Esophagus muscularis mucosa (tissue), 4 donors: Measurements from ENCODE around the gene MYH7. TPM values are rescaled to one million over a fixed set of nuclear protein-coding genes. Genes with fewer than 3 reads are reported as not detected.

Experiments used
- DNase-seq: peaks from one replicate; pipeline ENCODE4 v3.0.0-alpha.2; 2017; ENCODE audit errors: extremely low spot score
- H3K27ac ChIP-seq, 4 donors: fragments of 200-600 bp; sonication (generic); replicated peaks in 1 of 4; 1 replicate in 3 of 4; 2 replicates in 1 of 4; pipeline ENCODE4 v1.5.1; 2016 to 2019; ENCODE audit warnings: mild to moderate bottlenecking in 1 of 4
- H3K27me3 ChIP-seq, 4 donors: fragments of 200-600 bp; sonication (generic); one replicate each; pipeline versions ENCODE4 v1.5.1 to v1.6.0; 2016 to 2019
- H3K36me3 ChIP-seq, 4 donors: fragments of 200-600 bp; sonication (generic); one replicate each; pipeline ENCODE4 v1.5.1; 2016 to 2019
- H3K4me1 ChIP-seq, 4 donors: fragments of 200-600 bp; sonication (generic); one replicate each; pipeline ENCODE4 v1.5.1; 2016 to 2019
- H3K4me3 ChIP-seq, 4 donors: fragments of 200-600 bp; sonication (generic); 1 replicate in 2 of 4; 2 replicates in 2 of 4; pipeline ENCODE4 v1.5.1; 2016 to 2019; ENCODE audit warnings: mild to moderate bottlenecking in 4 of 4, moderate library complexity in 1 of 4
- H3K9me3 ChIP-seq, 4 donors: fragments of 200-600 bp; sonication (generic); 1 replicate in 3 of 4; 2 replicates in 1 of 4; pipeline ENCODE4 v1.5.1; 2016 to 2019
- CTCF ChIP-seq, 3 experiments: fragments of 200-600 bp in 2 of 3; fragments of 450-650 bp in 1 of 3; sonication (generic) in 2 of 3; IDR thresholded peaks; one replicate each; pipeline ENCODE4 v1.5.1; 2017 to 2019; ENCODE audit warnings: antibody characterized with exemption in 3 of 3, mild to moderate bottlenecking in 2 of 3, moderate library complexity in 1 of 3
- EP300 ChIP-seq: sonication (generic); formaldehyde crosslinking; IDR thresholded peaks from one replicate; pipeline ENCODE4 v1.6.1; 2017; ENCODE audit warnings: antibody characterized with exemption
- POLR2A ChIP-seq: fragments of 450-650 bp; IDR thresholded peaks from one replicate; pipeline ENCODE4 v1.6.1; 2017; ENCODE audit warnings: antibody characterized with exemption, moderate library complexity, mild to moderate bottlenecking, low read depth
- POLR2AphosphoS5 ChIP-seq, 2 donors: sonication (generic); formaldehyde crosslinking; IDR thresholded peaks; one replicate each; pipeline ENCODE4 v1.6.1; 2017; ENCODE audit warnings: antibody characterized with exemption in 2 of 2
- WGBS: methylation state at CpG from one replicate; pipeline ENCODE4 v1.1.5; 2018; 5-methylcytosine and 5-hydroxymethylcytosine counted together
- intact Hi-C: fragments of 100-400 bp; cut with DNase I; formaldehyde crosslinking; loops from one replicate; pipeline ENCODE4 v1.15.1; 2023
- total RNA-seq, 4 donors: library from RNA; depleted of rRNA; stranded (reverse); fragments of >200 nt; gene quantifications; one replicate each; pipeline versions ENCODE4 v1.1.0 to v1.2.1, GENCODE V29; 2016

Gene MYH7
- total RNA-seq, 4 donors from 2014 or later: 0.11 to 0.26 TPM; not detected in 2

DNA sequence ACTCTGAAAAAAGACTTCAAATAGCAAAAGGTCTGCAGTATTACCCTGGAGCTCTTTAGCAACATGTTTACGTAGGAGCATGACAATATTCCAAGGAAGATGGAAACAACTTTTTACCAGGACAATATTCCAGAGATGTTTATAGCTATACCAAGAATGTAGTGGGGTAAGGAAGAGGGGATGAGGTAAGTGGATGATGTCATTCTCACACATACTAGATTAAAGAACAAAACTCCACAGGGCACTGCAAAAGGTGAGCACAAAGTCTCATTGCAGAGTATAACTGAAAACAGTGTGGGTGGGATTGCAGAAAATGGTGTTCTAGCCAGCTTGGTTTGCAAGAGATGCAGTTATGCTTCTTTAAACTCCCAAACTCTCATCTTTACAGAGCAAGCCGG, 50.2 kb downstream of the MYH7 start:
- TF ChIP-seq EP300: no peak
- no peak for TF ChIP-seq POLR2A
- no peak for TF ChIP-seq CTCF (IDR thresholded peaks at IDR 0.05)
- TF ChIP-seq POLR2AphosphoS5 (IDR thresholded peaks at IDR 0.05): no peak
- Histone ChIP-seq H3K36me3 (peaks cover 0 to 95% (median 0%) of the 10 kb centered on the region in 4 donors), H3K4me1 (peaks cover 0 to 7% (median 3%) of the 10 kb centered on the region in 4 donors), H3K27ac (no peak overlapping the region), H3K9me3 (no peaks in the 10 kb centered on the region), H3K4me3 (no peak overlapping the region), H3K27me3 (no peaks in the 10 kb centered on the region)
- WGBS: 71% methylated on average over 2 of the region's 2 CpGs
- intact Hi-C loops: no loop called here
- DNase-seq: no peak

GRCh38 chr14:23384364-23385080, 50.9 kb downstream of the MYH7 start:
- TF ChIP-seq EP300 (no peak), CTCF (IDR thresholded peaks at IDR 0.05) (no peak), POLR2A (no peak), POLR2AphosphoS5 (IDR thresholded peaks at IDR 0.05) (no peak)
- no peak overlapping the region for H3K4me3 ChIP-seq
- peaks cover 0 to 92% (median 0%) of the 10 kb centered on the region in 4 donors for H3K36me3 ChIP-seq
- peaks cover 0 to 14% (median 8%) of the 10 kb centered on the region in 4 donors for H3K4me1 ChIP-seq
- H3K27ac ChIP-seq: no peak overlapping the region
- DNase-seq: no peak
- peaks cover 0 to 3% (median 0%) of the 10 kb centered on the region in 4 donors for H3K27me3 ChIP-seq
- intact Hi-C loops: no loop called here
- WGBS: 86% methylated on average over 27 of the region's 29 CpGs
- no peaks in the 10 kb centered on the region for H3K9me3 ChIP-seq

DNA sequence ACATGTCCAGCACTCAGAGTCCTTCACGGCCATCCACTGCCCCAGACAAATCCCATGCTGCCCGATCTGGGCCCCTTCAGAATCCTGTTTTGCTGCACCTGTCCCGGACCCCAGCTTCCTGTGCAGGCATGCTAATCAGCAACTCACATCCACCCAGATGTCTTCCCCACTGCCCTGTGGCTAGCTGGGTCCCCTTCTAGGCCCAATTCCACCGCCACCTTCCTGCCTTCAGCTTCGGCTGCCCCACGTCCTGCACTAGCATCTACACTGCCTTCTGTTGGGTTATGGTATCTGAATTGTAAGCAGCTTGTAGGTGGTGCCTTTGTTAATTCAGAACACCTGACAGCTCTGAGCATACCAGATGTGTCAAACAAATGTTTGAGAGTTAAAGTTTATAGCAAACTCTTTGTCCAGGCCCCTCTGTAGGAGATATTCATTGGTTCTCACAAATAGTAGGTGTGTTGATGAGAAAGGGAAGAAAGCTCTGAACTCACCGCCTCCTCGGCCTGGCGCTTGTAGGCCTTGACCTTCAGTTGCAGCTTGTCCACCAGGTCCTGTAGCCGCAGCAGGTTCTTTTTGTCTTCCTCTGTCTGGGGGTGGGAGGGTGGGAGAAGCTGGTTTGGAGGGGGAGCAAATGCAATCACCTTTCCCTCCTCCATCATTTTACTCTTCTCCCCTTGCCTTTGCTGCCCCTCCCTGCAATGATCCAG, 52.6 kb downstream of the MYH7 start:
- H3K4me3 ChIP-seq: no peak overlapping the region
- TF ChIP-seq POLR2AphosphoS5 (IDR thresholded peaks at IDR 0.05) (no peak), POLR2A (no peak), EP300 (no peak), CTCF (IDR thresholded peaks at IDR 0.05) (no peak)
- H3K9me3 ChIP-seq: no peaks in the 10 kb centered on the region
- 72% methylated on average over 10 of the region's 10 CpGs for WGBS
- H3K4me1 ChIP-seq: peaks cover 0 to 17% (median 8%) of the 10 kb centered on the region in 4 donors
- peaks cover 0 to 75% (median 0%) of the 10 kb centered on the region in 4 donors for H3K36me3 ChIP-seq
- DNase-seq: no peak
- no peak overlapping the region for H3K27ac ChIP-seq
- intact Hi-C loops: no loop called here
- H3K27me3 ChIP-seq: peaks cover 0 to 13% (median 0%) of the 10 kb centered on the region in 4 donors

DNA sequence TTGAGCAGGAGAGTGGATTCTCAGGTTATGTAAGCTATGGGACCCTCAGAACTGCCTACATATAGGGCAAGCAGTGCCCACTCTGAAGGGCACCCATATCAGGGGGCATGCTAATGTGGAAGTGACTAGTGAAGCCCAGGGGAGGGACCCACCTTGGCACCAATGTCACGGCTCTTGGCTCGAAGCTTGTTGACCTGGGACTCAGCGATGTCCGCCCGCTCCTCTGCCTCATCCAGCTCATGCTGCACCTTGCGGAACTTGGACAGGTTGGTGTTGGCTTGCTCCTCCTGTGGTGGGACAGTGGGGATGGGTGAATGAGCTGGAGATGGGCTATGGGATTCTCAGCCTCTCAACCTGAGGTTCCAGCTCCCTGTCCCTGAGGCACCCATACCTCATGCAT, 53.2 kb downstream of the MYH7 start:
- Histone ChIP-seq H3K27me3 (peaks cover 0 to 13% (median 0%) of the 10 kb centered on the region in 4 donors), H3K36me3 (peaks cover 0 to 69% (median 0%) of the 10 kb centered on the region in 4 donors), H3K4me1 (peaks cover 0 to 17% (median 11%) of the 10 kb centered on the region in 4 donors), H3K9me3 (no peaks in the 10 kb centered on the region), H3K27ac (no peak overlapping the region), H3K4me3 (no peak overlapping the region)
- no peak for DNase-seq
- WGBS: 91% methylated on average over 4 of the region's 6 CpGs
- intact Hi-C loops: no loop called here
- TF ChIP-seq EP300: no peak
- no peak for TF ChIP-seq POLR2A
- TF ChIP-seq POLR2AphosphoS5 (IDR thresholded peaks at IDR 0.05): no peak
- TF ChIP-seq CTCF (IDR thresholded peaks at IDR 0.05): no peak
